IPS DF 4.7 (cell line): Measurements from ENCODE around the gene GNG11.

ENCODE experiments used
- DNase-seq: peaks from one replicate; pipeline ENCODE4 v3.0.0-alpha.2; 2013; ENCODE audit warnings: low spot score; ENCODE audit errors: extremely low read depth

Gene GNG11

DNA sequence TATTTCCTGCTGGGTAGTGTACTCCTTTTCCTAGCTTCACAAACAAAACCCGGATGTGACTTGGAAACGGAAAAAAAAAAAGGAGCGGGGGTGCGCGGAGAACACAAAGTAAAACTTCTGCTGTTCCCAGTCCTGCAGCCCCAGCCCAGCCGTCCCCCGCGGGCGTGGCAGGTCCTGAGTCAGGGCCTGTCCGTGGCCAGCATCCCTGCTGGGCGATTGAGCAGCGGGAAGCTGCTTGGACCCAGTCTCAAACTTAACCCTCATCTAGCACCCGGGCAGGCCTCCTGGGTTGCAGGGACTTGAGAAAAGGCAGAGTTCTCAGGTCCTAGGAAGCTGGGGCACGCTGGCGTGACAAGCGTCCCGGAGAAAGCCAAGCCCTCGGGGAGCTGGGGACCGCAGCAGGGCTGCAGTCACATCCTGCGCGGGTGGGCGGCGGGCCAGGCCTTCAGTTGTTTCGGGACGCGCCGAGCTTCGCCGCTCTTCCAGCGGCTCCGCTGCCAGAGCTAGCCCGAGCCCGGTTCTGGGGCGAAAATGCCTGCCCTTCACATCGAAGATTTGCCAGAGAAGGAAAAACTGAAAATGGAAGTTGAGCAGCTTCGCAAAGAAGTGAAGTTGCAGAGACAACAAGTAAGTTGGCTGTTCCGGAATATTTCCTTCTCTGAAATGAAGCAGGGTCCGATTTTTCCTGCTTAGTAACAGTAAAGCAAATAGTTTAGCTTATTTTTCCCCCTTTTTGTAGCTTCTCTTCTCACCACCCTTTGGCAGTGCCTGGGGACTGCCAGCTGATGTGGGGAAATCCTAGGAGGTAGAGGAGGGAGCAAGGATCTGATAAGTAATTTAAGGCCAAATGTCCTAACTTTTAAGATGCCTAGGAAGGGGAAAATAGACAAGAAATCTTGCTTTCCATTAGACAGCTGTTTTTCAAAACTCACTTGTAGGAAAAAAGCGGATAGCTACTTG lies at the start of gene GNG11:
TSS of gene GNG11 (plus strand) at position 129 of the 960 bp plus-strand sequence. CDS start at position 532, 403 bp downstream.
- DNase-seq = no peak

DNA sequence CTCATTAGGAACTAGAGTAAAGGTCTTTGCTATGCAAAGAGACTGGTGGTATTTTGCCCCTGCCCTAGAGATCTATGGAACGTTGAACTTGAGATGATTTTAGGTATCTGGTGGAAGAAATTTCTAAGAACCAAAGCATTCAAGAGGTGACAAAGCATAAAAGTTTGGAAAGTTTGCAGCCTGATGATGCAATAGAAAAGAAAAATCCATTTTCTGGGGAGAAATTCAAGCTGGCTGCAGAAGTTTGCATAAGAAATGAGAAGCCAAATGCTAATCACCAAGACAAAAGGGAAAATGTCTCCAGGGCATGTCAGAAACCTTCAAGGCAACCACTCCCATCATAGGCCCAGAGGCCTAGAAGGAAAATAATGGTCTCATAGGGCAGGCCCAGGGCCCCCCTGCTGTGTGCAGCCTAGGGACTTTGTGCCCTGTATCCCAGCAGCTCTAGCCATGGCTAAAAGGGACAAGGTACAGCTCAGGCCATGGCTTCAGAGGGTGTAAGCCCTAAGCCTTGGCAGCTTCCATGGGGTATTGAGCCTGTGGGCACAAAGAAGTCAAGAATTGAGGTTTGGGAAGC lies 47.4 kb upstream of the GNG11 start:
- no peak for DNase-seq

DNA sequence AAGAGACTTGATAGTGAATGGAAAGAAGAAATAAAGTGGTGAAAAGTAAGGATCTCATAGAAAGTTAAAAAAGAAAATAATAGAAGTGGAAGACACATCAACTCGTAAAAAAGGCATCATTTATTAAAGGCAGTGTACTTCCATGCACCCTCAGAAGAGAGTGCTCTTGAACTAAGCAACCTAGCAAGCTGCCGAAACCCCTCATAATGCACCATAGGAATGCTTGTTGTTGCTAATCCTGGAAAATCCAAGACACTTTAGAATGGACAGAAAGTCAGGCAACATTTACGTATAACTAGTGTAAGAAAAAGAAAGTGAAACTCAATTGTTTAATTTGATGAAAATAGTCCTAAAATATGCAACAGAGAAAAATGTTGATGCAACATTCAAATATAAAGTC lies 43.8 kb upstream of the GNG11 start:
- no peak for DNase-seq

DNA sequence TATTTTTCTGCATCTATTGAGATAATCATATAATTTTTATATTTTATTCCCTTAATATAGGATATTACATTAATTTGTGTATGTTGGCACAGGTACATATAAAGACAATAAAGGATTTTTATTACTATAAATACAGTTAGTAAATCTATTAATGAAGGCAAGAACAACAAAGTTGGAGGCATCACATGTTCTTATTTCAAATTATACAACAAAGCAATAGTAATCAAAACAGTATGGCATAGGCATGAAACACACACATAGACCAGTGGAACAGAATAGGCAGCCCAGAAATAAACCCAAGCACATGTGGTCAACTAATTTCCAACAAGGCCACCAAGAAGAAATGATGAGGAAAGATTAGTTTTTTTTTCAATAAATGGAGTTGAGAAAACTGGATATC lies 42.2 kb upstream of the GNG11 start:
- DNase-seq = no peak

DNA sequence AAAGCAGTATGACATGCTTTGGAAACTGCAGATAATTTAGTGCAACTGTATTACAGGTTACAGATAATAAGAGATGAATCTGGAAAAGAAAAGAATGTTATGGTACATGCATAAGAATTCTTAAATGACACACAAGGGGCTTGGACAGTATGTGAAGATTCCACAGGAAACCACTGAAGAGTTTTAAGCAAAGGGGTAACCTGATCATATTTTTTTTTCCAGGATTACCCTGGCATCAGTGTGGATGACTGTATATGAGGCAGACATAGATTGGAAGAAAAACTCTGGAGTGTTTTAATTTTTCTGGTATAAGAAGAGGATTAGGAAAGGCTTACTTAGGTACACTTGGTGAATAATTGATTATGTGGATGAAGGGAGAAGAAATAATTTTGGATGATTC lies 39.1 kb upstream of the GNG11 start:
- DNase-seq = no peak

DNA sequence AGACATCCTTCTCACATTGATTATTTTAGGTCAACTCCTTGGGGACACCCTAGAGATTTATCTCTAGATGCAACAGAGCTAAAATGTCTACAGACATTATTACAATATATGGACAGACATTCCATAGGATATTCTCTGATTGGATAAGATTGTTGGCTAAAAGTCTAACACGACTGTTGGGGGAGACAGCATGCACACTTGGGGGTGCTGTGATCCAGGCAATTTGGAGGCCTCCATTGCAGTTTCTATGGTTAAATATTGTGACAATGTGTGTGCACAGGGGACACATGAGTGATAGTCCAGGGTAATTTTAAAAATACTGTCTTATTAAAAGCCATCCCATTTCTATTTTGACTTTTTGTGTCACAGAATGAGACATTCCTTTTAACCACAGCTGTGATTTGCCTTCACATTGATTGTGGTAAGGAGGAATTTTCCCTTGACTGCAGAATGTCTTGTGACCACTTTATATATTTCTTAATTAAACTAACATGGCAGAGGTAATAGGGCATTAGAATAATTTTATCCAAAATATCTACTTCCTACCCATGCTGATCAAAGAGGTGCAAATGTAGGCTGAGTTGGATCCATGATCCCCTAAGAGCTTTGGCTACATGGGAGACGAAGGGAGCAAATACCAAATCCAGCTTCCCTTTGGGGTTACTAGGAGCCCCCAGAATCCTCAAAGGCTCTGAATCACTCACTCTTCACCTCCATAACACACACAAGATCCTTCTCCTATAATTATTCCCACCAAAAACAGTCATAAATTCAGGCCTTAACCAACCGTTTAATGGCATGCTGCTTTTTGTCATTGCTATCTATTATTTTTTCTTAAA lies 38.2 kb upstream of the GNG11 start:
- no peak for DNase-seq

DNA sequence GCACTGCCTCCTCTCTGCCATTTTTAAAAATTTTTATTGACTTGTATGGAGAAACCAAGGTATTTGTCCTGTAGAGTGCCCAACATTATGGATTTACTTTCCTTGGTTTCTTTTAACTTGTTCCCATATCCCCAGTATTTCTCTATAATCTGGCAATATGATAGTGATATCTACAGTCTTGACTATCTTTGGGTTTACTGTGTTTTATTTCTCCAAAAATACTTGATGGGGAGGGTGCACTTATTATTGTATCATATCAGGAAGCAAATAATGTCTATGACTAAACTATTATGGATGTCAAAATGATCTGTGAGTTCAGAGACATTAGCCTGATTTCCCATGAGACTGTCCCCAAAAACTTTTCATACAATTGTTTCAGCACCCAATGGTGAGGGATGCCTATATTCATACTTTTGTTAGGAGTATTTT lies 37.6 kb upstream of the GNG11 start:
- DNase-seq = no peak

DNA sequence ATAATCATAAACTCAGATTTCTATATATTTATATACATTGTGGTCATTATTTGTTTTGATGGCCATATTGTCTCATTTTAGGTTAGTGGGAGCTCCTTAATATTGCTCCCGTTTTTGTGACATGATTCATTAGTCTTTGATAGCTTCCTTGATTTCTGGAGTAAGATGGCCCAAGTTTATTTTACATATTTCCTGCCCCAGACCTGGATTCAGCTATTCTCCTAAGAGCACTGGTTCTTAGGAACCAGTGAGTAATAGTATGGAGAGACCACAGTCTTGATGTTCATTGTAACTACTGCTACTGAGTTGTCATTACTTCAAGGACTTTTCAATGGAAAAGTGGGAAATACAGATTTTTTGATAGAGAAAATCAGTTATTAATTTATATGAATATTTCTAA lies 37.0 kb upstream of the GNG11 start:
- DNase-seq = no peak

DNA sequence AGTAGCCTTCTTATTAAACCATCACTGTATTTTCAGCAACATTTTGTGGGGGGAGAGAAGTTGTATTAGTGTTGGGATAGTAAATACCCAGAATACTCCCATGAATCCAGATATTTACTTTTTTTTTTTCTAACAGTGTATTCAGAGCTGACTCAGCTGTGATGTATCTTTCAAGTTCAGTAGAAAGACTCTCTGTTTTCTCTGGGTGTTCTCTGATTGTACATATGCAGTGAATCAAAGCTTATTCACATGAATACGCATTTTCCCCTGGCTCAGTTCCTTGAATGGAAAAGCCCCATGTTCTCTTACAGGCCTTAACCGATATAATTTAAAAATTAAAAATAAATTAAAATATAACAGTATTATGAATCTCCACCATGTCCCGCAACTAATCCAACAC lies 32.3 kb upstream of the GNG11 start:
- DNase-seq = no peak

DNA sequence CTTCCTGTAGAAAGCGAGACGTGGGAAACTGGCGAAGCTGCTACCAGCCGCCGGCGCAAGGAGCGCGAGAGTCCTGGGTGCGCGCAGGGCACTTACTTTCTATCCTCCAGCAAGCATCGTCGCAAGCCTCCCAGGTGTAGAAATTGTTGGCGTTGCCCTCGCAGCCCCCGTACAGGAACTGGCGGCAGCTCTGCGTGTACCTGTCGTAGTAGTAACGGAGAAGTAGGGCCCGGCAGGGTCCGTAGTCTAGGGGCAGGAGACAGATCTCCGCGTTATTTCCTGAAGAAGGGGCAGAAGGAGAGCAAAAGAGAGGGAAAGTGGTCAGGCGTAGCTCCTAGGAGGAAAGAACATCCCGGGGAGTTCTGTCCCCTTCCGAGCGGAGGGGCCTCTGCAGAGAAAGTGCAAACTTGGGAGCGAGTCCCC lies 31.5 kb upstream of the GNG11 start:
- DNase-seq = no peak

DNA sequence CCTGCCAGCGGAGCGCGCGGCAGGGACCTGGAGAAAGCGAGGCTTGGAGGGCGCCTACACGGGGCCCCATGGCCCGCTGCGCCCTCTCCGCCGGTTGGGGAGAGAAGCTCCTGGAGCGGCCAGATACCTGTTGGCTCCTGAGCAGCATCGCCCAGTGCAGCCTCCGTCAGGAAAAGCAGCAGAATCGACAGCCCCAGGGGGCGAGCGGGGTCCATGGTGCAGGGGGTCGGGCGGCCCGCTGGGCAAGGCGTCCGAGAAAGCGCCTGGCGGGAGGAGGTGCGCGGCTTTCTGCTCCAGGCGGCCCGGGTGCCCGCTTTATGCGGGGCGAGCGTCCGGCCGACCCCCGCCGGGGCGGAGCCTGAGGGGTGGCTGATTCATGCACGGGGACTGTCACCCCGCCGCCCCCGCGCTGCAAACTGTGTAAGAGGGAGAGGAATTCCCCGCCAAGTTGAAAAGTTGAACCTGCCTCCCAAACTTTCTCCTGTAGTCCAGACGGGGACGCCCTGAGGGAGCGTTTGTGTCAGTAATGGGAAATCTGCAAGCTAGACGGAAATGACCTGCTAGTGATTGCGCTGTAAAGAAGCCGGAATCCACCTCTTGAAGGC lies 31.0 kb upstream of the GNG11 start, which contains the start of gene TFPI2:
TSS of gene TFPI2 (minus strand) at position 290 of the 605 bp plus-strand sequence. CDS start at position 215, 75 bp downstream.
- DNase-seq = no peak

DNA sequence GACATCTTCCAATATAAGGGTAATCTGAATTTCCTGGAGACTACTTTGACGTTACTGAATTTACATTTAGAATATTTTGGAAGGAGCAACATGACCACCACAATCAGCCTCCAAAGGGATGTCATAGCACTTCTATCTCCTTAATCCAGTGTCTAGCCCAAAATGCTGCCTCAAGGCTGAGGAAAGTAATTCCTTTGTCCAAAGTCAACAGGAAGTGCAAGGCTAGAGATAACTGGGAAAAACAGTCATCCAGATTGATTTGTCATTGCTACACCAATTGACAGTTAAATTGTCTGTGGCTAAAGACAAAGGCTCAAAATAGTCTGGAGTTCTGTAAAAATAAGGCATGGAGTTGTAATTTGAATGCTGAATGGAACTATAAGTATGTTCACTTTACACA lies 27.1 kb upstream of the GNG11 start:
- no peak for DNase-seq

DNA sequence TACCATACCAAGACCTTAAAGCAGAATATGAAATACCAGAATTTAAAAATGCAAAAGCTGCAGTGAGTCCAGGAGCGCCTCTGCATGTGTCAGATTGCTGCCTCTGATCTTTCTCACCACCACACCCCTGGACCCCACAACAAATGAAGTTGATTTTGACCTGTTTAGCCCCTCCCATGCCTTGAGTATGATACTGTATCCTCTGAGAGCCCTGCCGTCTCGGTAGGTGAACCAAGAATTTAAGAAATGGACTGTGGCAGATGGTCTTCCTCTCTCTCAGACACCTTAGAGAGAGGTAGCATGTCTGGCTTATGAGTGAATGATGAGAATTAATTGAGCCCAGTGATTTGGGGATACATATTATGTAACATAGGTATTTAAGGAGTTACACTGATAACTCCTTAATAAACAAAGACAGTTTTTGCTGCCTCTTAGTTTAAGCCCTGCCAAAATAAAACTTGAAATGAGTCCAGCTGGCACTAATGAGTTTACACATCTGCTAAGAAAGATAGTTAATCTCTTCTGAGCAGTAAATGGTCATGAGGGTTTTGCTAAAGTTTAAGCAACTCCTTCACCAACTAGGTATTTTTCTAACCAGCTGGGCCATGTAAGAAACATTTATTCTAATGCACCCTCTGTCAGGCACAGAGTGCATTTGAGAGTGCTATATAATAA lies 26.4 kb upstream of the GNG11 start:
- no peak for DNase-seq

DNA sequence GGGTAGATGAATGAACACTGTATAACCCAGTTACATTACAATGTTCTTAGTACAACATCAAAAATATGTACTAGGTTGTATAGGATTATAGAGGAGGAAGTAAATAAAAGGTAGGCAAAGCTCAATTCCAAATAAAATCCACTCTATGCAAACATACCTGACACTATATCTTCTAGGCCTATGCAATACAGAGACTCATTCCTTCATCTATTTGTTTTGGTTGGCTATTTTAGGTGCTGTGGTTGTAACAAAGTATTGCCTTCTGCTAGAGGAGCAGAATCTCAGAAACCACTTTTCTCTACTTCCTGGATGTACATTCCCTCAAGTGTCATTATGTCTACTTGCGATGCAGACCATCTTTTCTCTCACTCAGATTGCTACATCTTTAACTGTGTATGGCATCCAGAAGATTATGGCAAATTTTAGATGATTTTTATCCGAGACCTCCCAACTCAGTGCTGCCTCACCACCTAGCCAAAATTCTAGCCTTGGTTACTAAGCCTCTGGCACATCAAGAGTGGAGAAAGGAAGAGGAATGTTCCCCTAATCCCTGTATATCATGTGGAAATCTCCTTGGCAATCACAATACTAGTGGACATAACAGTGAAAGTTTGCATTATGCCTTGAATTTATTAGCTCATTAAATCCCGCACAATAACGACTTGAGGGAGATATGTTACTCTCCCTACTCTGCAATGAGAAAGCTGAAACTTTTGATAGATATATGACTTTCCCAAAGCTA lies 25.5 kb upstream of the GNG11 start:
- no peak for DNase-seq

DNA sequence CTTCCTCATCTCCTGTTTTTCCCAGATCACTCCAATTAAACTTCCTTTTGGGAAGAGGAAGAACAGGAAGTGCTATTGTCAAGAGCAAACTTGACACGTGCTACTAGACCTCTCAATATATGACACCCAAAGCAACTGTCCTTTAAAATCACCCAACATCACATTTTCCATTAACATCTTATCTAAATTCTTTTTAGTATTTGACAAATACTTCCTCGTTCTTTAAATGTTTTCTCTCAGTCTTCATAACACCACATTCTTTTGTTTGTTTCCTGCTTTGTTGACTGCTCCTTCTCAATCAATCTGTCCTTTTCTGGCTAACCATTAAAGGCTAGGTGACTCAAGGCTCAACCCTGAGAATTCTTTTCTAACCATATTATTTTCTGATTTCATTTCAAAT lies 23.9 kb upstream of the GNG11 start:
- DNase-seq = no peak

DNA sequence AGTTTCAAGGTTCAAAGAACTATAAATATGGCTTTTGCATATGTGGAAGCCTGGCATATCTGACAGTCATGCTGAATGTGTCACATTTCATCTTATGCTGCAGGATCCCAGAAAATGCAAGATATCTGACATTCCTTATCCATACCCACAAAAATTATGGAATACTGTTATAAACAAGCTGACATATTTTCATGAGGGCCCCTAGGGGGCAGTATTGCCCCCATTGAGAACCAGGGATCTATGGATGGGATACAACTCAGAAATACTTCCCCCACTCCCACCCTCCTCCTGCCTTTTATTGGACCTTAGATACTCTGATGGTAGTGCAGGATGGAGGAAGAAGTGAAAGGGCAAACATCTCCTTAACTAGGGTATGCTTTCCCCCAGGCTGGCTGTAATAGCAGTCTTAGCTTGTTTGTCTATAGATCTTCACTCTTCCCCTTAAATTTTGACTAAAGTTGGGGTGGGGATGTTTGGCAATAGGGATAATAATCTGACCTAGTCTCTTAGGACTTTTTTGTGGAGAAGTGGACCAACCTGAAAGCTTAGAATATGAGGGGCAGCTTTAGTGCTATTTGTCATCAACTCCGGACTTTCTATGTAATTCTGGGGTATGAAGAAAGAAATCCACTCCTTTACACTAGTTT lies 18.6 kb upstream of the GNG11 start:
- DNase-seq = no peak

DNA sequence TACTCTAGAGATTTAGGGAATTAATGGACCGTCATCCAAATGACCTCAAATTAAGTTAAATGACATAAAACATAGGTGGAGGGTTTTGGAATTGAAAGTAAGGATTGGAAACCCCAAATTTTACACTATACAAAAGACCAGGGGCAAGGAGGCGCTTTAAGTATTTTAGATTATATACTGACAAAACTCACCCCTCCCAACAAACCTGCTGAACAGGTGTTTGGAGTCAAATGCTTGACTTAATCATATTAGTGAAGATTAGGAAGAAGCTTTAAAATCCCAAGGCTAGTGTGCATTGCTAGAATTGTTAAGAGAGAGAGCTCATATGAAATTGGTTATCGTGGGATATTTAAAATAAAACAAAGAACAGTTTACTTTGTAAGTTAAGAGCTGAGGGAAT lies 15.3 kb upstream of the GNG11 start, which contains the start of gene GNGT1:
TSS of gene GNGT1 (plus strand) at position 301 of the 400 bp plus-strand sequence. CDS start 180 bp downstream, outside the sequence.
- DNase-seq = no peak

DNA sequence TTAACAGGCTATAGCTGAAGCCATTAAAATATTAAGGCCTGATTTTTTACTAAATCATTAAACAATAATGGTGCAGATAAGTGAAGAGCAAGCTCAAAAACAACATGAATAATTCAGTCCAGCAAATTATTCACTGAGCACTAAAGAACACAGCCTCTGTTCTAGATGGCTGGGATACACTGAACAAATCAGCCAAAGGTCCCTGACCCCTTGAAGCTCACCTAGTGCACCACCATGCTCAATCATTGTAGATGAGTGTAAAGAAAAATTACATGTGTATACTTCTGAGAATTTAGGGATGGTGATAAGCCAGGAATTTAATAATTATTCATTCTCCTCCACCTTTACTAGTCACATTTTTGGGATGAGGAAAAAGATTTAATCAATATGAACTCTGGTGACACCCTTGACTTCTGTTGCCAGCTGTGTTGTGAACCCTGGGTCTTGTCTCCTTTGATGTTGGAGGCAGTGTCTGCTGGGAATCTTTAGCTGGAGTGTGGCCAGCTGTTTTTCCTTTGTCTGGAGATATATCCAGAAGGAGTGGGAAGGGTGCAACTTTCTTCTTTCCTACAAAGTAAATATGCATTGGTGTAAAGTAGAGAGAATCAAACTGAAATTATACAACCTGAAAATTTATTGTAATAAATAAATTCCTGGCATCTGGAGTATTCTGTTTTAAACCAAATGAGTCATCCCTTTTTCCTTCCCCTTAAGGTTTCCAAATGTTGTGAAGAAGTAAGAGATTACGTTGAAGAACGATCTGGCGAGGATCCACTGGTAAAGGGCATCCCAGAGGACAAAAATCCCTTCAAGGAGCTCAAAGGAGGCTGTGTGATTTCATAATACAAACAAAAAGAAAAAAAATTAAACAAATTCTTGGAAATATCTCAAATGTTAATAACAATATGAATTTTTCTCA lies 11.2 kb upstream of the GNG11 start:
- no peak for DNase-seq
